Peyer's patch (tissue), 4 donors: ENCODE measurements around the gene DAPK1.
"Not testable (repeated sequence)": the region's sequence is repeated elsewhere in the genome, so short reads cannot be mapped to it uniquely, and the experiment has no call there.

Source experiments
- CTCF ChIP-seq, 6 experiments: fragments of 450-650 bp in 4 of 6; fragments of 200-600 bp in 2 of 6; sonication (generic) in 1 of 6; IDR thresholded peaks; one replicate each; pipeline ENCODE4 v1.5.1; 2017 to 2019; ENCODE audit warnings: antibody characterized with exemption in 6 of 6, mild to moderate bottlenecking in 3 of 6, moderate library complexity in 1 of 6
- POLR2A ChIP-seq, 2 donors: fragments of 450-650 bp; IDR thresholded peaks; one replicate each; pipeline ENCODE4 v1.5.1; 2017; ENCODE audit warnings: antibody characterized with exemption in 2 of 2, mild to moderate bottlenecking in 2 of 2, moderate library complexity in 2 of 2

GRCh38 chr9:87501271-87501656, 3.6 kb downstream of the DAPK1 start:
- TF ChIP-seq POLR2A, CTCF (IDR thresholded peaks at IDR 0.05): not testable (repeated sequence)
